NCI-H187 treated with DMSO at 0.1 percent for 48 hours (cell line): Measurements from ENCODE around the gene PAK1.
"Not testable (repeated sequence)": the region's sequence is repeated elsewhere in the genome, so short reads cannot be mapped to it uniquely, and the experiment has no call there.

Source experiments
- DNase-seq: peaks from one replicate; lab custom pipeline; 2025; lab: John Stamatoyannopoulos, UW

Gene PAK1

DNA sequence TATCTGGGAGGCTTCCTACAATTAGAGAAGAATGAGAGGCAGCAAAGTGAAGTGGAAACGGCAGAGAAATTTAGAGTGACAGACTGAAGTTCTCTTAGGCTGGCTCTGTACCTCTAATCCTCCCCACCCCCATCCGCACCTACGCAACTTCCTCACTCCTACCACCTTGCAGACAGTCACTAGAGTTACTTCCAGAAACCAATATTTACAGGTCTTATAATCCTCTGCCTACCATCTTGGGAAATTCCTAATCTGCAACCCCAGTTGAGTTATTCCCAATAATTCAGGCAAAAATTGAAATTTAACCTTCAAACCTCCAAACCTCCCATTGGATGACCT lies 71.7 kb downstream of the PAK1 start:
- DNase-seq, result no peak

DNA sequence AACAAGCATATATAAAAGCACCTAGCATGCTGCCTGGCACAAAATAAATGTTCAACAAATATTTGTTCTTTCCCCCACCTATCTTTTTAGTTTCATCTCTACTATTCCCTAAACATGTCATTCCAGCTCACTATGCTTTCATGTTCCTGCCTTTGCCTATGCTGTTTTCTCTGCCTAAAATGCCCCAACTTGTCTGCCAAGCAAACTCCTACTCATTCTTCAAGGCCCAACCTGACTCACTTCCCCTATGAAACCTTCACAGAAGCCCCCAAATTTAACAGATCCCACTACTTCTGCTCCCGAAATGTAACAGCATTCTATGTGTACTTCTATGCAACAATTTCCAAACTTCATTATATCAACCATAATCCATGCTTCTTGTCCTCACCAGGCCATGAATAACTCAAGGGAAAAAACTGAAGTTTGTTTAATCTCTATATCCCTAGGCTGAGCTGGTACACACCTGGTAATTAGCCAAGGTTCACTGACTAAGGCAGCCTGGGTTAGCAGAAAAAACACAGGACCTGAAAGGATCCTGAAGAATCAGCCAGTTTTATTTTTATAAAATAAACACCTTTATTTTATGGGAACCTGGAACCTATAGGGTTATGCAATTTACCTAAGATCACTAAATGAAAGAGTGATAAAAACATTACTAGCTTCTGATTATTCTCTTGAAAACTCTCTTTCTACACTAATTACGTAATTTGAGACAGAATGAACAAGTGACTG lies 72.2 kb downstream of the PAK1 start:
- no peak for DNase-seq

- DNase-seq, result no peak
Measured at GRCh38 chr11:77400775-77401449, 73.0 kb downstream of the PAK1 start.

DNA sequence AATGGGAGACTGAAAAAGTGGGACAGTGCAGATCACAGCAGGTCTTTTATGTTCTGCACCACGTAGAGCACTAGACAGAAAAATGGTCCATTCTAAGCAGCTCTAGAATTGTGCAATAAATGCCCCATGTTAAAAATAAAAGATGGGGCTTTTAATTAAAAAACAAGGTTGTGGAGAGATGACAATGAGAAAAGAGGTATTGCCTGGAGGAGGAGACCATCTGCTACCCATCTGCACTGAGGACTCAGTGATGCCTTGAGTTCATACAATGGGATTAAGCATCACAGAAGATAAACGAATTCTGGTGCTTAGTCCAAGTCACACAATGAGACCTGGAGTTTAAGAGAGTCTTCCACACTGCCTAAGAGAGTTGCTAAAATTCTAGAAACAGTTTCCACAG lies 73.6 kb downstream of the PAK1 start:
- DNase-seq, result no peak

- DNase-seq, result no peak
Measured at GRCh38 chr11:77397631-77398030, 76.3 kb downstream of the PAK1 start.

GRCh38 chr11:77396911-77397310 lies 77.0 kb downstream of the PAK1 start:
- DNase-seq, result no peak

DNA sequence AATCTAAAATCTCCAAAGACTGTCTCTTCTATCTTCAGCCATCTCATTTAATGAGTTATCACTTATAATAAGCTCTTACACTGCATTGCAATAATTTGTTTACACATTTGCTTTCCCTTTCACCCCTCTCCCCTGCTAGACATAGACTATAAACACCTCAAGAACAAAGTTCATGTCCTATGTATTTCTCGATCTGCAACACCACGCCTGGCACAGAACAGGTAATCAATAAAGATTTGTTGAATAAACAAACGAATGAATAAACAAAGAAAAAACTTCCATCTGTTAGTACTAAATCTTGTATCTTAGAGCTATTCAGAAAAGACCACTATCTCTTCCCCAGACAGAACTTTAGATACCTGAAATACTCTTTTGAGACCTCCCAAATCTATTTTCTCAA lies 77.6 kb downstream of the PAK1 start:
- no peak for DNase-seq

- no peak for DNase-seq
Measured at GRCh38 chr11:77395460-77396173, 78.3 kb downstream of the PAK1 start.

- DNase-seq, result no peak
Measured at GRCh38 chr11:77392842-77393241, 81.1 kb downstream of the PAK1 start.

GRCh38 chr11:77387701-77388100 lies 86.2 kb downstream of the PAK1 start:
- DNase-seq, result no peak

GRCh38 chr11:77386178-77386577 lies 87.7 kb downstream of the PAK1 start:
- DNase-seq, result no peak

GRCh38 chr11:77385255-77385771 lies 88.6 kb downstream of the PAK1 start:
- not testable (repeated sequence) for DNase-seq

DNA sequence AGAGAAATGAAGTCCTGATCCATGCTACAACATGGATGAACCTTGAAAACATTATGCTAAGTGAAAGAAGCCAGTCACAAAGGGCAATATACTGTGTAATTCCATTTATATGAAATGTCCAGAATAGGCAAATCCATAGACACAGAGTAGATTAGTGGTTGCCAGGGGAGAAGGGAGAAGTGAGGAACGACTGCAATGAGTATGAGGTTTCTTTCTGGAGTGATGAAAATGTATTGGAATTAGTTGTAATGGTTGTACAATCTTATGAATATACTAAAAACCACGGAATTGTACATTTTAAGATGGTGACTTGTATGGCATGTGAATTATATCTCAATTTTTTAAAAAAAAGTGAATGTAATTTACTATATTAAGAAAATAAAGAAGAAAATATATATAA lies 89.3 kb downstream of the PAK1 start:
- DNase-seq, result no peak

DNA sequence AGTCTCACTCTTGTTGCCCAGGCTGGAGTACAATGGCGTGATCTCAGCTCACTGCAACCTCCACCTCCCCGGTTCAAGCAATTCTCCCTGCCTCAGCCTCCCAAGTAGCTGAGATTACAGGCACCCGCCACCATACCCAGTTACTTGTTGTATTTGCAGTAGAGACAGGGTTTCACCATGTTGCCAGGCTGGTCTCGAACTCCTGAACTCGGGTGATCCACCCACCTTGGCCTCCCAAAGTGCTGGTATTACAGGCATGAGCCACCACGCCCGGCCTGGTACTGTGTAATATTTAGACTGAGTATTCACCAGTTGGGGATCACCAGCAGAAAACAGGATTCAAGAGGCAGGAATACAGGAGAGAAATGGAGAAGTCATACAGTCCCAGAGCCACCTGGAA lies 90.5 kb downstream of the PAK1 start:
- DNase-seq, result not testable (repeated sequence)

DNA sequence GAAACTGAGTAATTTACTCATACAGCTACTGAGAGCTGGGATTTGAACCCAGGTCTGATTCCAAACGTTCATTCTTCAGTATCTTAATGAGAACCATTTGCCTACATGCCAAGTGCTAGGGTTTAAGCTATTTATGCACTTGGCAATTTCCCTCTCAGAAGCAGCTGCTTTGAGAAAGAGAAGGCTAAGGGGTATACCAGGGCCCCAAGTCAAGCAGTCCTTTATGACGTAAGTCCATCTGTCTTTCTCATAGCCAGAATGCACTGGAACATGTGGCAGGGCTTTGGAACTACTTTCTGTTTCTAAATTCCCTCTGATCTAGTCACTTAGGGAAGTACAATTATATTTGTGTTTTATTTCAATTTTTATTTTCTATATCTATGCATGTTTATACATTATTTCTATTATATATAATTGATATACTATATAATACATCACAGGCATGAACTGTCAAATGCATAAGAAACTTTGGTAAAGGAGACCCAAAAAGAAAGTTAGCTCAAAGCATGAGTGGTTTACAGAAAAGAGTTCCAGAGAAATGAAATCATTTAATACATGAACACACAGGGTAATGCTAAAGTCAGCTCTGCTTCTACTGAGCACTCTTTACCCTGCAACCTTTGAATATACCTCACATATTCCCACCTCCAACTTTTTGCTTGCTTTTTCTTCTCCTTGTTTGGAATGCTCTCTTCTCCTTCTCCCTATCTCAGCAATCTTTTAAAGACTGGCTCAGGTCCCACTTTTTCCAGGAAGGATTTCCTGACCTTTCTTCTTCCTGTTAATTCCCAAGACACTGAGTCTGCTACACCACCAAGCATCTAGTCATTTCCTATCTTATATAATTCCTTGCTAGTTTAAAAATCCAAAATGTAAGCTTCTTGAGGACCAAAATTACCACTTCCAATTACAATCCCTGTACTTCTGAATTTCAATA lies 91.9 kb downstream of the PAK1 start:
- DNase-seq, result no peak

DNA sequence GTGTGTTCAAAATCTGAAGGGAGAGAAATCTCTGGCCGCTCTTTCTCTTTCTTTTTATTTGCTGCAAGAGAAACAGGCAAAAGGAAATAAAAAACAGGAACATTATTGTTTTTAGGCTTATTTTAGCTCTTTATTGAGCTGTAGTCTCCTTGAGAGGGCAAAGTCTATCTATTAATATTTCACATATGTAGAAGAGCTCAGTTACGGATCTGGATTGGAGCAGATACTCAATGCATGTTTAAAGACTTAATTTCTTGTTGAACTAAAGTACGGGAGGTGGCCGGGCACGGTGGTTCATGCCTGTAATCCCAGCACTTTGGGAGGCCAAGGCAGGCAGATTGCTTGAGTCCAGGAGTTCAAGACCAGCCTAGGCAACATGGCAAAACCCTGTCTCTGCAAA lies 94.0 kb downstream of the PAK1 start:
- DNase-seq, result no peak

DNA sequence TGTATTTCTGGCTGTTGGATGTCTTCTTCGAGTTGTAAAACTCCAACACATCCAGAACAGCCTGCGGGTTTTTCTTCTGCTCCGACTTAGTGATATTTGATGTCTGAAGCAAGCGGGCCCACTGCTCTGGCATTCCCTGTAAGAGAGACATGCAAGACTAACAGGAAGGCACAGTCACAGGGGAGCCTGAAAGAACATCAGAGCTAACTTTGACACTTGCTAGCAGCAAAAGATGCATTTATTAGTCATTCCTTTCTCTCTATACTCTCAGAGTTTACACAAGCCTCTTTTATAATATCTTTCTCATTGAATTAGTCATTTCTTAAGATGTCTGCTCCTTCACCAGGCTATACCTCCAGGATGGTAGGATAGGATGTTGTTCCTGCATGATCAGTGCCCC lies 94.6 kb downstream of the PAK1 start:
- DNase-seq, result no peak

DNA sequence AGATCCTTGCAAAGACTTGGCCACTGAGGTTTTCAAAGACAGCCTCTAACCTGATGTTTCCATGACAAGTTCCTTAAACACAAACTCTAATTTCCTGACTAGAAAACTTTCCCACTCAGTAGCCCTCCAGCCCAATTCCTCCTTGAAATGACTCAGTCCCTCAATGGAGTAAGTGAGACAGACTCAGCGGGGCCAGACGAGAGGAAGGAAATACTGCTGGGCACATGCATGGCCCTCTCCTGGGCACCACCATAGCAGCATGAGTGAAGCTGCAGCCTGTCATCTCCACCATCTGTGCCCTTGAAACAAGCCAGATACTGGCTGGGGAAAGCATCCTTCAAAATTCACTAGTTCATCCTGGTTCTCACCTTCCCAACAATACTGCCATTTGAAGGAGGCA lies 96.2 kb downstream of the PAK1 start:
- no peak for DNase-seq

GRCh38 chr11:77375107-77375506 lies 98.8 kb downstream of the PAK1 start:
- DNase-seq, result no peak

- no peak for DNase-seq
Measured at GRCh38 chr11:77374611-77375031, 99.3 kb downstream of the PAK1 start.

DNA sequence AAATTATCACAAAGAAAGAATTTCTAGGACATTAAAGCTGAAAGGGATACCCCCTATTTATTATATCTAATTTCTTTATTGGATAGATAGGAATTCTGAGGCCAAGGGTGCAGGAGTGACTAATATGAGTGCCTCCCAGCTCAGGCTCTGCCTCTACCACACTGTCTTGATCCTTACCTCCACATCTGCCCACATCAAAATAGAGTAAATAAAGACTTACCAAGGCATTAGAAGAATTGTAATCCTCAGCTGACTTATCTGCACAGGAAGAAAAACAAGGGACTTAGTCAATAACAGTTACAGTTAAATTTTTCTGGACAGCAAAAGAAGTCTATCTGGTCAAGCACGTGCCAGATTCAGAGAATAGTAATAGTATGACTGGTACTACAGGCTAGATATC lies 99.8 kb downstream of the PAK1 start:
- DNase-seq, result no peak

DNA sequence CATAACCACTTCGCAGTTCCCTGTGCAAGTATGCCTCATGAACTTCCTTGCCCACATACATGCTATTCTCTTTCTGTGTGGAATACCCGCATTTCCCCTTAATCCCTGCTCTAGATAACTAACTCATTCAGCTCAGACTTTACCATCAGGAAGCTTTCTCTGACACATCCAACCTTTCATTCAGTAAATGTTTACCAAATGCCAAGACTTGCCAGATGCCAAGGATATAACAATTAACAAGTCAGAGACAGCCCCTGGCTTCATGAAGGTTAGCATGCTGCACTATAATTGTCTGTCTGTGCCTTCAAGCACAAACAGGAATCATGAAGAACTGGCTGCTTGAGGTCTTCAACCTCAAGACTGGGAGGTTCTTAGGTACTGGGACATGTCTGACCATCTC lies 101.2 kb downstream of the PAK1 start:
- no peak for DNase-seq
